Left lobe of liver (tissue), 2 donors: ENCODE results near the gene KANK3. TPM values are rescaled to one million over a fixed set of nuclear protein-coding genes. Genes with fewer than 3 reads are reported as not detected.
A peak's percentile ranks its signal among the peaks of the same experiment; 100 is the strongest.
"Not testable (repeated sequence)": the region's sequence is repeated elsewhere in the genome, so short reads cannot be mapped to it uniquely, and the experiment has no call there.

Source experiments
- ATAC-seq: fragments of 200-7000 bp; cut with Tn5 transposase; one replicate; pipeline ENCODE4 v1.9.1; 2020; ENCODE audit warnings: mild to moderate bottlenecking, moderate library complexity
- DNase-seq: peaks from one replicate; pipeline ENCODE4 v3.0.0-alpha.2; 2020; ENCODE audit warnings: low spot score
- total RNA-seq: library from RNA; stranded (reverse); gene quantifications from one replicate; pipeline ENCODE4 v1.2.1, GENCODE V29; 2021
- donor health status: DM: no; HTN: no; CAD: no; lungs with moderate emphysema.
- donor health status: DM: no; HTN: yes; CAD: no.

The KANK3 gene
- total RNA-seq, 1 donor from 2014 or later, result 7.2 TPM

DNA sequence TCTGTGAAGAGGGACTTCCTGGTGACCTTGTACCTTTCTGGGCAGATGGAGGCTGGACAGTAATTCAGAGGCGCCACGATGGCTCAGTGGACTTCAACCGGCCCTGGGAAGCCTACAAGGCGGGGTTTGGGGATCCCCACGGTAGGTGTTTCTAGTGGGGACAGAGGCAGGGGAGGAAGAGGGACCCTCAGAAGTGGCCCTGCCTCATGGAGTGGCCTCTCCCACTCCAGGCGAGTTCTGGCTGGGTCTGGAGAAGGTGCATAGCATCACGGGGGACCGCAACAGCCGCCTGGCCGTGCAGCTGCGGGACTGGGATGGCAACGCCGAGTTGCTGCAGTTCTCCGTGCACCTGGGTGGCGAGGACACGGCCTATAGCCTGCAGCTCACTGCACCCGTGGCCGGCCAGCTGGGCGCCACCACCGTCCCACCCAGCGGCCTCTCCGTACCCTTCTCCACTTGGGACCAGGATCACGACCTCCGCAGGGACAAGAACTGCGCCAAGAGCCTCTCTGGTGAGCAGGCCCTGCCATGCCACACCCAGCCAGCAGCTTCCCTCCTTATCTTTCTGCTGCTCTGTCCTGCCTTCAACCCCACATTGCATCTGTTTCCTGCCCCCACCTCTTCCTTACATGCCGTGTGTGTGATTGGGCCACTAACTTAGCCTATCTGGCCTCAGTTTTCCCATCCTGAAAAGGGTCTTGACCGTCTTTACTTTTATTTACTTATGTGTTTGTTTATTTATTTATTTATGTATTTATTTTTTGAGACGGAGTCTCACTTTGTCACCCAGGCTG, 28.1 kb upstream of the KANK3 start:
- no peak for ATAC-seq
- DNase-seq, result no peak

DNA sequence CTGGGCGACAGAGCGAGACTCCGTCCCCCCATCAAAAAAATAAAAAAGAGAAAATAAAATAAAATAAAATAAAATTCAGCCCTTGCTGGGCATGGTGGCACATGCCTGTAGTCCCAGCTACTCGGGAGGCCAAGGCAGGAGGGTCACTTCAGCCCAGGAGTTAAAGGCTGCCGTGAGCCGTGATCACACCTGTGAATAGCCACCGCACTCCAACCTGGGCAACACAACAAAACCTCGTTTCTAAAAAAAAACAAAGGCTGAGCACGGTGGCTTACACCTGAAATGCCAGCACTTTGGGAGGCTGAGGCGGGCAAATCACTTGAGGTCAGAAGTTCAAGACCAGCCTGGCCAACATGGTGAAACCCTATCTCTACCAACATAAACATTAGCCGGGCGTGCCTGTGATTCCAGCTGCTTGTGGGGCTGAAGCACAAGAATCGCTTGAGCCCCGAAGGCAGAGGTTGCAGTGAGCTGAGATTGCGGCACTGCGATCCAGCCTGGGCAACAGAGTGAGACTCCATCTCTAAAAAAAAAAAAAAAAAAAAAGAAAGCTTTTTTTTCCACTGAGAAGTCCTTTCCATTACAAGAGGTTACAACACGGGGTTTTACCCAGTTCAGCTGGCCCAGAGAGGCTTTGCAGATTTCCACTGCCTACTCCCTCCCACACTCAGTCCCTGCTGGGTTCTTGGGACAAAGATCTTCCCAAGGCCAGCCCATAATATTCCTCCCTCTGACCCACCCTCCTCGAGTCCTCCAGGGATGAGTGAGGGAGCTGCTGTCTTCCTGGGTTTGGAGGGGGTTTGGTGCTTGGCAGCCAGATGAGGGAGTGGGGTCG, 27.3 kb upstream of the KANK3 start:
- ATAC-seq (peak; percentile 3), DNase-seq (no peak)

DNA sequence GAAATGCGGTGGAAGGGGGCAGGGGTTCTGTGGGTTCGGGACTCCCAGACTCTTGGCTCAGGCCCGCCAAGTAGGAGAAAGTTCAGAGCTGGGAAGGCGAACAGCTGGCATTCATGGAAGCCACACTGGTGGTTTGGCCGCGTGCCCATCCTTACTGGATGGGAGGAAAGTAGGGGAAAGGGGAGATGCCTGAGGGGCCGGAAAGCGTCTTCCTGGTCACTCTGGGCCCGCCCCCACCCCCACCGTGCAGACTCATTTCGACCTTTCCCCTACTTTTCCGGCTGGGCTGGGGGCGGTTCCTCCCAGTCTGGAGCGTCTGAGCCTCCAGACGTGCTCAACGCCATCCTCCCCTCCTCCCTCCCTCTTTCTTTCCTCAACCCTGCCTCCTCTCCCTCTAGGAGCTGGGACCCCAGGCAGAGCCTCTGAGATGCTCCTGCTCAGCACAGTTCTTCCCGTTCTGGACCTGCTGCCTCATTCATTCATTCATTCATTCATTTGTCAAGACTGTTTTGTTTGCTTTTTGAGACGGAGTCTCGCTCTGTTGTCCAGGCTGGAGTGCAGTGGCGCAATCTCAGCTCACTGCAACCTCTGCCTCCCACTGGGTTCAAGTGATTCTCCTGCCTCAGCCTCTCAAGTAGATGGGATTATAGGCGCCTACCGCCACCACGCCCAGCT, 24.4 kb upstream of the KANK3 start:
- DNase-seq (peak; percentile 91), ATAC-seq (peak; percentile 40)

DNA sequence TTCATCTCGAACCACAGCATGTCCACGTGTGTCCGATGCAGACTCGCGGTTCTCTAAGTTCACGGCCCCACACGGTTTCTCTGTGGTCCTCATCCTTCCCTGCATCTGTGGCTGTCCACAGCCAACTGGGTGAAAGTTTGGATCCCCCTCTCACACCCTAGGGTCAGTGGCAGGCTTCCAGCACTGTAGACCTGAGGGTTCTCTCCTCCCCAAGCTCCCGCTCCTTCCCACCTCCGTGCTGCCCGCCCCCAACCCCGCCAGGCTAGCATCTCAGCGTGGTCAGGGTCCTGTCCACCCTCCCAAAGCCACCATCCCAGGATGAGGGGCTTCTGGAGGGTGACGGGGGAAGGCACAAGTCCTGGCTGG, 23.9 kb upstream of the KANK3 start:
- DNase-seq (no peak), ATAC-seq (peak; percentile 3)

DNA sequence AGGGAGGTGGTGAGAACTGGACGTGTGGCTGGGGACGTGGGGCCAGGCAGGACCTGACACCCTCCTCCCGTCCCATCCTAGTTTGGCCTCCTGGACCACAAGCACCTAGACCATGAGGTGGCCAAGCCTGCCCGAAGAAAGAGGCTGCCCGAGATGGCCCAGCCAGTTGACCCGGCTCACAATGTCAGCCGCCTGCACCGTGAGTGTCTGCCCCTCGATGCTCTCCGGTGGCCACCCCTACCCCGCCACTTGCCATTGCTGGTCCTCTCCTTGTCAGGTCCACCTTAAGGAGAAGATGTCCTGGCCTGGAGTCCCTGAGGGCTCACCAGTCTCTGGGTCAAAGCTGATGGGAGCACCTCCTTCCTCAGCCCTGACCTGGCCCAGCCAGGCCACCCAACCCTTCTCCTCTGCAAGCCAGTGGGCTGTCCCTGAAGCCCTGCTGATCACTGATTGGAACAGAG, 23.1 kb upstream of the KANK3 start:
- ATAC-seq (no peak), DNase-seq (peak; percentile 51)

DNA sequence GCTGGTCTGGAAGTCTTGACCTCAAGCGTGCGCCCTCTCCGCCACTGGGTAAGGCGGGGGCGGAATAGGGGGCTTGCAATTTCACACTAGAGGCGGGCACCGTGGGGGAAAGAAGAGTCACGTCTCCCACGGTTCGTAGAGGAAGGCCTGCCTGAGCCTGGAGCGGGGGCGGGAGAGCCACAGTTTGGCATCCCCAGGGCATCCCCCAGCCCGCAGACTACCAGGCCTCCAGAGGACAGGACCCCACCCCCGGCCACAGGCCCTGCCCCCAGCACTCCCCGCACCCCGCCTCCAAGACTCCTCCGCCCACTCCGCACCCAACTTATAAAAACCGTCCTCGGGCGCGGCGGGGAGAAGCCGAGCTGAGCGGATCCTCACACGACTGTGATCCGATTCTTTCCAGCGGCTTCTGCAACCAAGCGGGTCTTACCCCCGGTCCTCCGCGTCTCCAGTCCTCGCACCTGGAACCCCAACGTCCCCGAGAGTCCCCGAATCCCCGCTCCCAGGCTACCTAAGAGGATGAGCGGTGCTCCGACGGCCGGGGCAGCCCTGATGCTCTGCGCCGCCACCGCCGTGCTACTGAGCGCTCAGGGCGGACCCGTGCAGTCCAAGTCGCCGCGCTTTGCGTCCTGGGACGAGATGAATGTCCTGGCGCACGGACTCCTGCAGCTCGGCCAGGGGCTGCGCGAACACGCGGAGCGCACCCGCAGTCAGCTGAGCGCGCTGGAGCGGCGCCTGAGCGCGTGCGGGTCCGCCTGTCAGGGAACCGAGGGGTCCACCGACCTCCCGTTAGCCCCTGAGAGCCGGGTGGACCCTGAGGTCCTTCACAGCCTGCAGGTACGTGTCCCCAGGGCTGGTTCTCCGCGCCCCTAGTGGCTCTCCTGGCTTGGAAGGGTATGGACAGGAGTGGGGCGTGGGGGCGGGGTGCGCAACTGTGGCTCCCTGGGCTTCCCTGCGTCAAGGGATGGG, 21.0 kb upstream of the KANK3 start, which contains the start of gene ANGPTL4:
TSS of gene ANGPTL4 (plus strand) at position 353 of the 969 bp plus-strand sequence. CDS start at position 520, 167 bp downstream.
- ATAC-seq, result peak; percentile 66
- peak; percentile 89 for DNase-seq

DNA sequence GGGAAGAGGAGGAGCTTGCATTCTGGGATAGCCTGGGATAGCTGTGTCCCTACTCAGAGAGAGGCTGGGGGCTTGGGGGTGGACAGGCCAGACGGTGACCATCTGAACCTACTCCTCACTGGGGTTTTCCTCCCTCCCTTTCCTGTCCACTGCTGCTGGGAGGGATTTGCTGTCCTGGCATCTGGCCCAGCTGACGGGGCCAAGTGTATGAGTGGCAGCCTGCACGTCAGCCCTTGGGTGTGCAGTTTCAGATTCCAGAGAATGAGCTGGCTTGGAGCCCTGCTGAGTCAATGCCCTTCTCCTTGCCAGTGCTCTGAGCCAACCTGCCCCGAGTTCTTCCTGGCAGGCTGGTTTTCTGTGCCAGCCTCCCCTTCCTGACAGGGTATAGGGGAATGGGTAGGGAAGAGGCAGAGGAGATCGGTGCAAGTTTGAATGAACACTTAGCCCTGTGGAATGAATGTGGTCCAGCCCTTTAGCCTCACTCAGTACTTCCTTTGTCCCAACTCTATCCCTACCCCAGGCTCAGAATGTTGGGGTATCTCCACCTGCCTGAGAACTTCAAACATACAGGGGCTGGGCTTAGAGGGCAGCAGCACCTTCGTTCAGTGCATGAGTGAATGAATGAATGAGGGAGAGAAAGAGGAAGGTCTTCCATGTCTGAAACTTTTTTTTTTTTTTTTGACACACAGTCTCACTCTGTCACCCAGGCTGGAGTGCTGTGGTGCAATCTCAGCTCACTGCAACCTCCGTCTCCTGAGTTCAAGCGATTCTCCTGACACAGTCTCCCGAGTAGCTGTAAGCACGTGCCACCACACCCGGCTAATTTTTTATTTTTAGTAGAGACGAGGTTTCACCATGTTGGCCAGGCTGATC, 19.1 kb upstream of the KANK3 start:
- DNase-seq (peak; percentile 98), ATAC-seq (peak; percentile 61)

DNA sequence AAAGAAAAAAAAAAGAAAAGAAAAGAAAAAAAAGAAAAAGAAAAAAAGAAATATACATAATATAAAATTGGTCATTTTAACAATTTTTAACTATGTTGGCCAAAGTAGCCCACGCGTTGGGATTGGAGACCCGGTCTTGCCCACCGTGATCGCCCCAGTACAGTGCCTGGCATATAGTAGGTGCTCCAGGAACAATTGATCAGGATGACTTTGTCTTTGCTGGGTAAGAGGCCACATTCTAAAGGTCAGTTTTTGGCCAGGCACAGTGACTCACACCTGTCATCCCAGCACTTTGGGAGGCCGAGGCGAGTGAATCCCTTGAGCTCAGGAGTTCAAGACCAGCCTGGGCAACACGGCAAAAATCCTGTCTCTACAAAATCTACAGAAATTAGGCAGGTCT, 17.1 kb upstream of the KANK3 start:
- DNase-seq (no peak), ATAC-seq (no peak)

DNA sequence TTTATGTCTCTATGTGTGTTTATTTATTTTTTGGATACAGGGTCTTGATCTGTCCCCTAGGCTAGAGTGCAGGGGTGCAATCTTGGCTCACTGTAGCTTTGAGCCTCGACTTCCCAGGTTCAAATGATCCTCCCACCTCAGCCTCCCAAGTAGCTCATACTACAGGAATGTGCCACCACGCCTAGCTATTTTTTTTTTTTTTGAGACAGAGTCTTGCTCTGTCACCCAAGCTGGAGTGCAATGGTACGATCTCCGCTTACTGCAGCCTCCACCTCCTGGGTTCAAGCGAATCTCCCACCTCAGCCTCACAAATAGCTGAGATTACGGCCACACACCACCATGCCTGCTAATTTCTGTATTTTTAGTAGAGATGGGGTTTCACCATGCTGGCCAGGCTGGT, 15.9 kb upstream of the KANK3 start:
- ATAC-seq (no peak), DNase-seq (no peak)

DNA sequence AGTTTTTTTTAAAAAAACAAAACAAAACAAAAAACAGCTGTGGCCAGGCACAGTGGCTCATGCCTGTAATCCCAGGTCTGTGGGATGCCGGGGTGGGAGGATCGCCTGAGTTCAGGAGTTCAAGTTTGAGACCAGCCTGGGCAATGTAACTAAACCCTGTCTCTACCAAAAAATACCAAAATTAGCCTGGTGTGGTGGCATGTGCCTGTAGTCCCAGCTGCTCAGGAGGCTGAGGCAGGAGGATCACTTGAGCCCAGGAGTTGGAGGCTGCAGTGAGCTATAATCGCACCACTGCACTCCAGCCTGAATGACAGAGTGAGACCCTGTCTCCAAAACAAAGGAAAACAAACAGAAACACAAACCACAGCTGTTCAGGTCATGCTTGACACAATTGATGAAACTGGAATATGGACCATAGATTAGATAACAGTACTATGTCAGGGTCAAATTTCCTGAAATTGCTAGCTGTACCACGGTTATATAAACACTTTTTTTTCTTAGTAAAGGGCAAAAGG, 14.0 kb upstream of the KANK3 start:
- DNase-seq (no peak), ATAC-seq (peak; percentile 14)

DNA sequence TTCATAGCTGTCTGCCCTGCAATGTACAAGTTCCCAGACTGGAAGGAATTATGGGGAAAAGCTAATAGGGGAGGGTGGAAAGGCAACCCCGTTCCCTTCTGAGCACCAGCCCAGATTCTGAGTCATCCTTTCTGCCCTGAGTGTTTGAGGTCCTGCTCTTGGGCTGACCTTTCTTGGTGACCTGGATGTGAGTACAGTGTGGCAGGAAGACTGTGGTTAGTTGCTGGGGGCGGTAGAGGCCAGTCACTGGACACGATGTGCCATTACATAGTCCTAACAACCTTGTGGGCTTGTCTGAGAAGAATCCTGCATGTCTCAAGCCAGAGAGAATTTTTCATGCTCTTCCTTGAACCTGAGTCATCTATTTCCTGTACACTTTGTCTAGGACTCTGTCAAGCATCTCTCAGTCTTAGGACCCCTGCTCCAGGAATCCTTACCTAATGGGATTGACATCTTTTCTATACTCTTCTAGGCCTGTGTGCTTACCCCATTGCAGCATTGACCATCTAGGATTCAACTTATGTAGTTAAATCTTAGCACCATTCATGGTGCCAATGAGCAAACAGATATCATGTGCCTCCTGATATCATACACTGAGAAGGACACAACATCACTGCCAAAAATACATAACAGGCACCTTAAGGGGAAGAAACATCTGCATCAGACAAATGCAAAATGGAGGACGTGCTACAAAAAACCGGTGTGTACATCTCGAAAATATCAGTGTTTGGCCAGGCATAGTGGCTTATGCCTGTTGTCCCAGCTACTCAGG, 12.8 kb upstream of the KANK3 start:
- ATAC-seq (peak; percentile 47), DNase-seq (peak; percentile 57)

DNA sequence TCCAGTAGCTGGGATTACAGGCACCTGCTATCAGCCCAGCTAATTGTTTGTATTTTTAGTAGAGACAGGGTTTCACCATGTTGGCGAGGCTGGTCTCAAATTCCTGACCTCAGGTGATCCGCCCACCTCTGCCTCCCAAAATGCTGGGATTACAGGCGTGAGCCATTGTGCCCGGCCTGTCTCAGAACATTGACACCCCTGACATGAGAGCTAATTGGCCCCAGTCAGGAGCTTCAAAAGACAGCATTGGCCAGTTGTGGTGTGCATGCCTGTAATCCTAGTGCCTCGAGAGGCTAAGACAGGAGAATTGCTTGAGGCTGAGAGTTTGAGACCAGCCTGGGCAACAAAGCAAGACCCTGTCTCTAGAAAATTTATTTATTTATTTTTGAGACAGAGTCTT, 9.8 kb upstream of the KANK3 start:
- not testable (repeated sequence) for ATAC-seq, DNase-seq

DNA sequence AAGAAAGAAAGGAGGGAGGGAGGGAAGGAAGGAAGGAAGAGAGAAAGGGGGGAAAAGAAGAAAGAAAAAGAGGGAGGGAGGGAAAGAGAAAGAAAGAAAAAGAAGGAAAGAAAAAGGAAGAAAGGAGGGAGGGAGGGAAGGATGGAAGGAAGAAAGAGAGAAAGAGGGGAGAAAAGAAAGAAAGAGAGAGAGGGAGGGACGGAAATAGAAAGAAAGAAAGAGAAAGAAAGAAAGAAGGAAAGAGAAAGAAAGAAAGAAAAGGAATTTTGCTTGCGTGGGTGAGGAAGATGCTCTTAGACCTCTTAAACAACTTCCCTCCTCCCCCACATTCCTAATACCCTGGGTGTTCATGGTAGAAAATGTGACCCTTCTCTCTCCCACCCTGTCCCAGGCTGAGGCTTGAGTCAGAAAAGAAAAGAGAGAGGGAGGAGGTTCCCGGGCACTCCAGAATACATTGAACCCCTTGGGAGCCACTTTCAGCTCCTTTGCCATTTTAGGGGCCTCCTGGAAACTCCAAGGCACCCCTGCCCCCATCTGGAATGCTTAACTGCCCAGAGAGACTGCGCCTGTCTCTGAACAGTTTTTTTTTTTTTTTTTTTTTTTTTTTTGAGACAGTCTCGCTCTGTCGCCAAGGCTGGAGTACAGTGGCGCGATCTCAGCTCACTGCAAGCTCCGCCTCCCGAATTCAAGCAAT, 9.2 kb upstream of the KANK3 start:
- DNase-seq (no peak), ATAC-seq (no peak)

DNA sequence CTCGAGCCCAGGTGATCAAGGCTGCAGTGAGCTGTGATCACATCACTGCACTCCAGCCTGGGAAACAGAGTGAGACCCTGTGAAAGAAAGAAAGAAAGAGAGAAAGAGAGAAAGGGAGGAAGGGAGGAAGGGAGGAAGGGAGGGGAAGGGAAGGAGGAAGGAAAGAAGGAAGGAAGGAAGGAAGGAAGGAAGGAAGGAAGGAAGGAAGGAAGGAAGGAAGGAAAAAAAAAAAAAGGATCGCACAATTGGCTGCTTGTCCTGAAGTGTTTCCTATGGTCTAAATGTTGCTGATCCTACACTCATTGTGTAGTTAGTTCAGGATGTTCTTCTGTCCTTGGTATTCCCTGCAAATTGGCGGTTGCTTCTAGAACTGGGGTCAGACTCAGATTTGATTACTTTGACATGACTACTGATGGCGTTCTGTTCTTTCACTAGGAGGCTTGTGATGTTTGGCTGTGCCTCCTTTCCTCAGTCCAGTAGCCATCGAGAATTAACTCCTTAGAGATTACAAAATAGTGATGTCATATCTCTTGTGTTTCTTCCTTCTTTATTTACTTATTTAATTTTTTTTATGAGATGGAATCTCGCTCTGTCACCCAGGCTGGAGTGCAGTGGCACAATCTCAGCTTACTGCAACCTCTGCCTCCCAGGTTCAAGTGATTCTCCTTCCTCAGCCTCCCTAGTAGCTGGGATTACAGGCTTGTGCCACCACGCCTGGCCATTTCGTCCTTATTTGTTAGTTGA, 6.7 kb upstream of the KANK3 start:
- not testable (repeated sequence) for DNase-seq, ATAC-seq

DNA sequence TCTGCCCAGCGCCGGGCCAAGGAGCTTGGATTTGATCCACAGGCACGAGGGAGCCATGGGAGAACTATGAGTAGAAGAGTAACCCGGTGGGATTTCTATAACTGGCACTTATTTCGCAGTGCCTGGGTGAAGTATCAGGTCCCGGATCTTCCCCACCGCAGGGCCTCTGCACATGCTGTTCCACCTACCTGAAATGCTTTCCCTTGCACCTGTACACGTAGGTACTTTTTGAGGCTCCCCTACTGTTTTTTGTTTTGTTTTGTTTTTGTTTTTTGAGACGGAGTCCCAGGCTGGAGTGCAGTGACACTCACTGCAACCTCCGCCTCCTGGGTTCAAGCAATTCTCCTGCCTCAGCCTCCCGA, 402 bp upstream of the KANK3 start:
- DNase-seq (no peak), ATAC-seq (no peak)

DNA sequence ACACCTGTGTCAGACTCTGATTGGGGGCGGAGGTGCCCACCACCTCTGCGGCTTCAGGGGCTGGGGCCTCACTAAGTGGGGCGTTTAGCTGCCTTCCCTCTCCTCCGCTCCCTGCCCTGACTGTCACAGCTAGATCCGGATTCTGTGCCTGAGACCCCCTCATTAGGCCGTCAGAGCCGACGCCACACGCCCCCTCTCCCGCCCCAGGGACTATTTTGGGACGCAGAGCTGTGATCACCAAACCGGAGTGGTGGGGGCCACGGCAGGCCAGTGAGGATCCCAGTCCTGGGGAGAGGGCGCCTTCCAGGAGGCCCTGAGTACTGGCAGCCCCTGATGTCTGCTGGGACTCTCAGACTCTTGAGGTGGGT, 762 bp downstream of the KANK3 start:
- DNase-seq (no peak), ATAC-seq (no peak)

DNA sequence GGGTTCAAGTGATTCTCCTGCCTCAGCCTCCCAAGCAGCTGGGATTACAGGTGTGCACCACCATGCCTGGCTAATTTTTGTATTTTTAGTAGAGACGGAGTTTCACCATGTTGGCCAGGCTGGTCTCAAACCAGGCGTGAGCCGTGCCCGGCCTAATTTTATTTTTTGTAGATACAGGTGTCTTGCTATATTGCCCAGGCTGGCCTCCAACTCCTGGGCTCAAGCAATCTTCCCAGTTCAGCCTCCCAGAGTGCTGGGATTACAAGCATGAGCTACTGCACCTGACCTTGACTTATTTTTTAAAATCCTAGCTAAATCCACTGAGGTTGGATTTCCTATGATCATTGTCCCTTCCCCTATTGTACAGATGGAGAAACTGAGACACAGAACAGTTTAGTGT, 1.6 kb downstream of the KANK3 start:
- ATAC-seq, DNase-seq: not testable (repeated sequence)
